Activated CD4-positive, alpha-beta T cell treated with anti-CD3 and anti-CD28 coated beads for 24 hours (primary cell): ENCODE results near the gene ATP23.

Experiments used
- DNase-seq, 2 donors: peaks; one replicate each; pipeline ENCODE4 v3.0.0-alpha.2; 2020; ENCODE audit warnings: low read depth in 2 of 2

ATP23 gene

DNA sequence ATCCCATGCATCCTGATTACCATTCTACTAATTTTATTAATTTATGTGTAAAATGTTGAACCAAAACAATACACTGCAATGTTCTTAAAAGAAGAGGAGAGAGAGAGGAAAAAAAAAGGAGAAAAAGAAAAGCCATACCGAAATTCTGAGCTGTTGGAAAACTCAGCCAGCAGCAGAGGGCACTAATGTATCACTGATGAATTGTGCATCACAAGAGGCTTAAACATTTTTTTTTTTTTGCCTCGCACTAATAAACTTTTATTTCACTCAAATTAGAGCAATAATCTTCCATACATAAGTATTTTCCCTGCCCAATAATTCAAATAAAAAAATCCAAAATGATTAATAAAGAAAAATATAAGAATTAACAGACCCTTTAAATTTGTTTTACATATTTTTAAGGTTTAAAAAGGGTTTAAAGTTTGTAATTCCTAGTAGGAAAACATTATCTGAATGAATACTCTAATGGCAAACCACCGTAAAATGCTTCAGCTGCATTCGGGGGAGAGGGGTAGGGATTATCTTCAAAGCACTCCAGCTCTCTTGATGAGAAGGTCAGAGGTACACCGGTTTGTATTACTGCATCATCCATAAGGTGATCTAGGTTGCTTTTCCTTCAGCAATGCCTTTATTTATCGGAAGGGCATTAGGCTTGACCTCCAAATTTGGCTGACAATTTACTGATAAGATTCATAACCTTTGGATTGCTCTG, 41.9 kb downstream of the ATP23 start:
- DNase-seq, result no peak

DNA sequence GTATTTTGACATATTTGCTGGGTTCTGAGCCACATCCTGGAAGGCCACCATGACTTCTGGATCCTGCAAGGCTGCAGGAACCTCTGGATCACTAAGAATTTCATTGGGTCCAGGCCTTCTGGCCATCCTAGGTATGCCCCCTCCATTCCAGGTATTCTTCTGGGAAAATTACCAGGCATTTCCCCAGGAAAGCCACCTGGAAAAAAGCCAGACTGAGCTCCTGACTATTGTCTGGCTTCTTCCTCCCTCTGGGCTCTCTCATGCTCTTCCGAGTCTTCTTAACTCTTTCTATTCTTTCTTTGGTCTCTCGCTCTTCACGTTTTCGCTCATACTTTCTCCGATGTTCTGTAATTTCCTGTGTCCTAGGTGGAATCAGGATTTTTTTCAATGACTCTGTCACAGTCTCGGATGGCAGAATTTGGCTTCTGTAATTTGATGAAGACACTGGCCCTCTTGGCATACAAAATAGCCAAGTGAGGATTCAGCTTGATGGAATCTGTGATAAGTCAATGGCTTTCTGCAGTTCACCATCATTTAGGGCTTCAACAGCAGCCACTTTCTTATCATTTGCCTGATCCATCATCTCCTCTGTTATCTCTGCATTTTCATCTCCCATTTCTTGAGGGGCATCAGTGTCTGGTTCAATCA, 42.6 kb downstream of the ATP23 start:
- DNase-seq, result no peak

DNA sequence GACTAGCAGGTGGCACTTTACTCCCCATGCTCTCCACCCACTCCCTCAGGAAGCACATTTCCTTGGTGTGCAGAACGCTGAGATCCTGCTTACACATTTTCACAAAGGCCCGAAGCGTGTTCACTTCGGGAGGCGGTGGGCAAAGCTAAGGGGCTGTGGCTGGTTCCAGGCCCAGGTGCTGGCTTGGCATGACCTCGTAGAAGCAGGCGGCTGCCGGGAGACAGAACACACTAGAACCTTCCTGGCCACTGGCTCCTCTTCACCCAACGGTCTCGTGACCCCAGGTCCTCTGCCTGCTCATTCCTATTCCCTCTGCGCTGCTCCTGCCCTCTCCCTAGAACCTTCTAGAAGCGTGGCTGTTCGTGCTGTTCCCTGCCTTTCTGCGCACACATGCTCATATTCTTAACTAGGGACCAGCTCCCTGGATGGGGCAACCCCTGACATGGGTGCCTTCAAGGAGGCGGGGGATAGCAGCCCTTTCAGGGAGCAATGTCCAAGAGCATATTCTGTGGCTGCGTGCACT, 43.3 kb downstream of the ATP23 start:
- no peak for DNase-seq

DNA sequence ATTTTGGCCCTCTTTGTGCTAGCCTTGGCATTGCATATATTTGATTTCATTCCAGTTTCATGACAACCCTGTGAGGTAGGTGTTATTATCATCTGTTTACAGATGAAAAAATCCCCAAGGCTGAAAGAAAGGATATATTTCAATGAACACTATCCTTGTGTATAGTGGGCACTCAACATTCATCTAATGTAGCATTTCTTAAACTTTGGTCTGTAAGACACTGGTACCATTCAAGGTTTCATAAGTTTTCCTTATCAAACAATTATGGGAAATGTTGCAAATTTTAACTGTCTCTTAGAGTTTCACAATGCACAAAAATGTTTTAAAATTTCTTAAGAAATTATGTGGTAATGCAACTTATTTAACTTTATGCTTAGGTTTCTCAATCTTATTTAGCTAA, 44.3 kb downstream of the ATP23 start:
- no peak for DNase-seq

GRCh38 chr12:57989838-57990237, 48.5 kb downstream of the ATP23 start:
- no peak for DNase-seq

GRCh38 chr12:57990241-57990883, 49.0 kb downstream of the ATP23 start:
- no peak for DNase-seq

DNA sequence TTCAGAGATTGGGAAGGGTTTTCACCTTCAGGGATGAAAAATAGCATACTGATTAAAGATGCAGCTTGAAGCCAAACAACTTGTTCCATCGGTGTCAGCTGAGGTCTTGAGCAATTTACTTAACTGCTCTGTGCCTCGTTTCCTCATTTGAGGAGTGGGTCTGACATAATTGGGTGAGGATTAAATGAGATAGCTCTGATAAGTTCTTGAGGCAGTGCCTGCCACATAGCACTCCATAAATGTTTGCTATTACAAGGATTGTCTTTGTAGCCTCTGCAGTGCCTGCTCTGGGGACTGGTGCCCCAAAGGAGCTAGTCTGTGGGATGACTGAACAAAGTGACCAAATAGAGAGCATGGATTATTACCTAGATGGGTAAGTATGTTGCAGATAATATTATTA, 50.6 kb downstream of the ATP23 start:
- DNase-seq, result no peak

- no peak for DNase-seq
These were observed 51.7 kb downstream of the ATP23 start for GRCh38 chr12:57993030-57993429.

DNA sequence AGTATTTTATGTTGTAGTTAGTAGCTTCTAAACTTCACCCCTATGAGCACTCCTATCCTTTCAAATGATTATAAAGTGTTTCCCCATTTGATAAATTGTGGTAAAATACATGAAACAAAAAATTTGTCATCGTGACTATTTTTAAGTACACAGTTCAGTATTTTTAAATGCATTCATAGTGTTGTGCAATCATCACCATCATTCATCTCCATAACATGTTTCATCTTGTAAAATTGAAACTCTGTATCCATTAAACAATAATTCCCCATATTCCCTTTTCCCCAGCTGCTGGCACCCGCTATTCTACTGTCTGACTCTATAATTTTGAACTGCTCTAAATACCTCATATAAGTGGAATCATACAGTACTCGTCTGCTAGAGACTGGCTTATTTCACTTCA, 52.5 kb downstream of the ATP23 start:
- DNase-seq, result no peak

DNA sequence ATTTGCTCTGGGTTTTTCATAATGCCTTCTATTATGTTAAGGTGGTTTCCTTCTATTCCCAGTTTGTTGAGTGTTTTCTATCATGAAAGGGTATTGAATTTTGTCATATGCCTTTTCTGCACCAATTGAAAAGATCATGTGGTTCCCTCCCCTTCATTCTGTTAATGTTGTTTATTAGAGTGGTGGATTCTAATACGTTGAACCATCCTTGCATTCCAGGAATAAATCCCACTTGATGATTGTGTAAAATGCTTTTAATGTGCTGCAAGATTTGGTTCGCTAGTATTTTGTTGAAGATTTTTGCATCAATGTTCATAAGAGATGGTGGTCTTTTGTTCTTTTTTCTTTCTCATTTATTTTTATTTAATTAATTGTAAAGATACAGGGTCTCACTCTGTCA, 55.2 kb downstream of the ATP23 start:
- DNase-seq, result no peak

GRCh38 chr12:57998251-57998650, 56.9 kb downstream of the ATP23 start:
- no peak for DNase-seq

- no peak for DNase-seq
These were observed 59.1 kb downstream of the ATP23 start for GRCh38 chr12:58000499-58000898.

GRCh38 chr12:58007875-58008274, 66.5 kb downstream of the ATP23 start:
- DNase-seq, result no peak

DNA sequence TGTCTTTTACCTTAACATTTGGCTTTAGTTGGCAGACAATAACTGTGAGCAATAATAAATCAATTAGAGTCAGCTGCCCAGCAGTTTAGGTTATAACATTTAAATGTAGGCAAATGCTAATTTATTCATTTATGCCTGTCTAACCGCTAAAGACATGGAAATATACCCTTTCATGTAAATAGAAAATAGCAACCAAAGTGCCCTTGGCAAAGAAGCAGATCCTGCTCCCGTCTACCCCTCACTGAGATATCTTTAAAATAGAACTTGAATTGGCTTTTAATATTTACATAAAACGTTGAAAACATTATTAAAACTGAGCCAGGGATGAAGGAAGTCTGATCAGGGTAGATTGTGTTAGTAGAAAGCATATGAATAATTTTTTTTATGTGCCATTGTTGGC, 67.3 kb downstream of the ATP23 start:
- DNase-seq, result no peak
